Coronary artery (tissue), 2 donors: ENCODE results near the gene CNGB1.

ENCODE experiments used
- DNase-seq: peaks from one replicate; pipeline ENCODE4 v3.0.0-alpha.2; 2017; ENCODE audit warnings: low spot score
- H3K27ac ChIP-seq, 2 donors: fragments of 200-600 bp; sonication (generic); one replicate each; pipeline ENCODE4 v1.5.1; 2016 to 2019
- H3K4me3 ChIP-seq: fragments of 200-600 bp; sonication (generic); 2 replicates; pipeline ENCODE4 v1.5.1; 2016; ENCODE audit warnings: mild to moderate bottlenecking, moderate library complexity
- TF ChIP-seq, protein P1 (sequence below): fragments of 200-600 bp; sonication (generic); IDR thresholded peaks from one replicate; pipeline ENCODE4 v1.5.1; 2019; ENCODE audit warnings: antibody characterized with exemption

Gene CNGB1

DNA sequence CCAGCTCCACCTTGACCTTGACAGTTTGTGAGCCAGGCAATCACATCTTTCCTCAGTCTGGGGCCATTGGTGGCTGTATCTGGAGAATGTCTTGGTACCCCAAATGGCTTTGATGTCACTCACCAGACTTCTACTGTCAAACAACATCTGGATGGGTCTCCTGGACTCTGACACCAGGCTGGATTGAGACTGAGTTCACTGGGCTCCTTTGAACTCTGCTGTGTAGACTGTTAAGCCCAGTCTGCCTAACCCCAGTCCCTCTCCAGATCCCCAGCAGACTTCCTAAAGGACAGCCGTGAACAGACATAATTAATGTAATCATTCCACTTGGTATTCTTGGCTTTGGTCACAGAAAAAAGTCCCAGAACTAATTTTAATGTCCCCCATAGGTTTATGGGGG, 84.5 kb downstream of the CNGB1 start:
- no peak for DNase-seq
- Histone ChIP-seq H3K27ac (no peak overlapping the region), H3K4me3 (no peak overlapping the region)
- TF ChIP-seq, protein P1, sequence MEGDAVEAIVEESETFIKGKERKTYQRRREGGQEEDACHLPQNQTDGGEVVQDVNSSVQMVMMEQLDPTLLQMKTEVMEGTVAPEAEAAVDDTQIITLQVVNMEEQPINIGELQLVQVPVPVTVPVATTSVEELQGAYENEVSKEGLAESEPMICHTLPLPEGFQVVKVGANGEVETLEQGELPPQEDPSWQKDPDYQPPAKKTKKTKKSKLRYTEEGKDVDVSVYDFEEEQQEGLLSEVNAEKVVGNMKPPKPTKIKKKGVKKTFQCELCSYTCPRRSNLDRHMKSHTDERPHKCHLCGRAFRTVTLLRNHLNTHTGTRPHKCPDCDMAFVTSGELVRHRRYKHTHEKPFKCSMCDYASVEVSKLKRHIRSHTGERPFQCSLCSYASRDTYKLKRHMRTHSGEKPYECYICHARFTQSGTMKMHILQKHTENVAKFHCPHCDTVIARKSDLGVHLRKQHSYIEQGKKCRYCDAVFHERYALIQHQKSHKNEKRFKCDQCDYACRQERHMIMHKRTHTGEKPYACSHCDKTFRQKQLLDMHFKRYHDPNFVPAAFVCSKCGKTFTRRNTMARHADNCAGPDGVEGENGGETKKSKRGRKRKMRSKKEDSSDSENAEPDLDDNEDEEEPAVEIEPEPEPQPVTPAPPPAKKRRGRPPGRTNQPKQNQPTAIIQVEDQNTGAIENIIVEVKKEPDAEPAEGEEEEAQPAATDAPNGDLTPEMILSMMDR, result no peak

GRCh38 chr16:57884655-57885133, 86.2 kb downstream of the CNGB1 start:
- DNase-seq, result no peak
- H3K27ac ChIP-seq, result no peak overlapping the region
- no peak overlapping the region for H3K4me3 ChIP-seq
- TF ChIP-seq, protein P1, result no peak

GRCh38 chr16:57883953-57884654, 86.8 kb downstream of the CNGB1 start:
- TF ChIP-seq, protein P1, result no peak
- Histone ChIP-seq H3K27ac (no peak overlapping the region), H3K4me3 (no peak overlapping the region)
- DNase-seq, result no peak

DNA sequence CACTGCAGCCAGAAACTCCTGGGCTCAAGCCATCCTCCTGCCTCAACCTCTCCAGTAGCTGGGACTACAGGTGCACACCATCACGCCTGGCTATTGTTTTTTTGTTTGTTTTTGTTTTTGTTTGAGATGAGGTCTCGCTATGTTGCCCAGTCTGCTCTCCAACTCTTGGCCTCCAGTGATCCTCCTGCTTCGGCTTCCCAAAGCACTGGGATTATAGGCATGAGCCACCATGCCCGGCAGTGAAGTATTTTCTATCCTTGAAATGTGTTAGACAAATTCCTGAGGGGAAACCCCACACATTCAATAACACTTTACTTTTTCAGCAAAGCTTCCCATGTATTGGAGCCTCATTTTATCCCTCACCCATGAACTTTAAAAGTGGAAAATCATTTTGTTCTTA, 87.4 kb downstream of the CNGB1 start:
- no peak for DNase-seq
- Histone ChIP-seq H3K27ac (no peak overlapping the region), H3K4me3 (no peak overlapping the region)
- TF ChIP-seq, protein P1, result no peak

DNA sequence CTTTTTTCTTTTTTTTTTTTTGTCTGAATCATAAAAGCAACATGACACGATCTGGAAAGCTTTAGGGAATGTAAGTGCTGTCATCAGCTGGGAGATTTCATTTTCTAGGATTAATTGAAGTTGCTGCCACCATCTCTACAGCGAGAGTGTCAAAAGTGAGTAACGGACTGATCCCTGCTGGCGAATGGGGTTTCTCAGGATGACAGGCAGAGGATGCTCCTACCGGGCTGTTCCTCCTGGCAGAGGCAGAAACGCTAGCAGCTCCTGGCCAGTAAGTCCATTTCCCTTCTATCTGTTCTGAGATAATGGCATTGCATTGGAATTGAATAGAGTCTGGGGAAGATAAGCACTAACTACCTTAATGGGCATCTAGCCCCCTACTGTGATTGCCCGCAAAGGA, 88.1 kb downstream of the CNGB1 start:
- TF ChIP-seq, protein P1, result no peak
- no peak for DNase-seq
- Histone ChIP-seq H3K27ac (no peak overlapping the region), H3K4me3 (no peak overlapping the region)

DNA sequence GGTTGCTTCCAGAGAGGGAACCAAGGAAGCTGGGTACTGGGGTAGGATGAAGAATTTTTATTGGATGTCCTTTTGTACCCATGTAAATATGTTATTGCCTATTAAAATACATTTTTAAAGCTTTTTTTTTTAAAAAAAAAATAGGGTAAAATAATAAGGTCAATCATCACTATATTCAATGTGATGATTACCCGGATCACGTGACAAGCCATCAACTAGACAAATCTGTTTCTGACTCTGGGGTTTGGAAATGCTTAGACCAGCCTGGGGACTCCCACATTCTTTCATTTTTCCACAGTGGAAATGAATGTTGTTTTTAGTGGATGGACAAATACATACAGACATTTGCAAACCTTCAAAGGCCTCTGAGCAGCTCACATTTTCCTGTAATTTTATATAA, 88.7 kb downstream of the CNGB1 start:
- Histone ChIP-seq H3K27ac (no peak overlapping the region), H3K4me3 (no peak overlapping the region)
- TF ChIP-seq, protein P1, result no peak
- no peak for DNase-seq

DNA sequence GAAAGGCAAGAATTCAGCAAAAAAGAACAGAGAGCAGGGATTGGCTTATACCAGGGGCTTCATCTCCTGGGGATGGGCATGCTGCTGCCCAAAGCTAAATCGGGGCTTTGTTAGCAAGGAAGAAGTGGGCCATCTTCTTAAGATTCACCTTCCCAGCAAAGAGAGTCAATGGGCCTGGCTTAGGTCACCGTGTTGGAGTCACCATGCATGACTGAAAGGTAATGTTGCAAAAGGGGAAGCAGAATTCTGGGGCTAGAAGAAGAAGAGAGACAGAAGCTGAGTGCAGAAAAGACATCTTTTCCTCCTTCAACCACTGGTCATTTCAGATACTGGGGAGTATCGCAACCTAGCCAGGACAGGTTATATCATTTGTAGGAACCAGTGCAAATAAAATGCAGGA, 92.3 kb downstream of the CNGB1 start:
- no peak for DNase-seq
- TF ChIP-seq, protein P1, result no peak
- no peak overlapping the region for H3K4me3 ChIP-seq
- no peak overlapping the region for H3K27ac ChIP-seq
